Gastroesophageal sphincter (tissue), 4 donors: ENCODE measurements around the gene CCL13. TPM values are rescaled to one million over a fixed set of nuclear protein-coding genes. Genes with fewer than 3 reads are reported as not detected.
A peak's percentile ranks its signal among the peaks of the same experiment; 100 is the strongest.

Source experiments
- ATAC-seq: fragments of 150-250 bp; one replicate; pipeline ENCODE4 v1.9.1; 2016; ENCODE audit warnings: mild to moderate bottlenecking, moderate library complexity
- H3K27ac ChIP-seq, 4 donors: fragments of 200-600 bp; sonication (generic) in 3 of 4; 1 replicate in 3 of 4; 2 replicates in 1 of 4; pipeline ENCODE4 v1.5.1; 2016 to 2019
- H3K27me3 ChIP-seq: fragments of 200-600 bp; sonication (generic); one replicate; pipeline ENCODE4 v1.5.1; 2019
- H3K36me3 ChIP-seq, 2 donors: fragments of 200-600 bp; sonication (generic); one replicate each; pipeline ENCODE4 v1.5.1; 2019; ENCODE audit warnings: control low read depth in 1 of 2
- H3K4me1 ChIP-seq, 3 donors: fragments of 200-600 bp; sonication (generic); 1 replicate in 2 of 3; 2 replicates in 1 of 3; pipeline ENCODE4 v1.5.1; 2016 to 2019; ENCODE audit warnings: control low read depth in 2 of 3
- H3K4me3 ChIP-seq, 2 donors: fragments of 200-600 bp; sonication (generic); one replicate each; pipeline ENCODE4 v1.5.1; 2019; ENCODE audit warnings: mild to moderate bottlenecking in 1 of 2, moderate library complexity in 1 of 2
- H3K9me3 ChIP-seq, 3 donors: fragments of 200-600 bp; sonication (generic); one replicate each; pipeline ENCODE4 v1.5.1; 2017 to 2019; ENCODE audit warnings: control low read depth in 2 of 3
- CTCF ChIP-seq, 4 experiments: fragments of 200-600 bp in 2 of 4; fragments of 450-650 bp in 2 of 4; sonication (generic) in 1 of 4; IDR thresholded peaks; one replicate each; pipeline ENCODE4 v1.5.1; 2017 to 2019; ENCODE audit warnings: antibody characterized with exemption in 4 of 4, mild to moderate bottlenecking in 2 of 4, moderate library complexity in 2 of 4
- EP300 ChIP-seq: sonication (generic); formaldehyde crosslinking; IDR thresholded peaks from one replicate; pipeline ENCODE4 v1.6.1; 2017; ENCODE audit warnings: antibody characterized with exemption, mild to moderate bottlenecking
- POLR2A ChIP-seq, 2 donors: fragments of 450-650 bp; IDR thresholded peaks; one replicate each; pipeline ENCODE4 v1.6.1; 2017; ENCODE audit warnings: antibody characterized with exemption in 2 of 2, mild to moderate bottlenecking in 2 of 2, moderate library complexity in 1 of 2
- POLR2AphosphoS5 ChIP-seq: sonication (generic); formaldehyde crosslinking; IDR thresholded peaks from one replicate; pipeline ENCODE4 v1.6.1; 2017; ENCODE audit warnings: antibody characterized with exemption
- WGBS, 2 donors: methylation state at CpG; one replicate each; pipeline ENCODE4 v1.1.5; 2018; ENCODE audit warnings: low coverage in 1 of 2; 5-methylcytosine and 5-hydroxymethylcytosine counted together
- total RNA-seq, 4 donors: library from RNA; depleted of rRNA; stranded (reverse); fragments of >200 nt; gene quantifications; one replicate each; pipeline ENCODE4 v1.1.0, GENCODE V29; 2016

The CCL13 gene
- total RNA-seq, 4 donors from 2014 or later = 1.7 to 4.3 (median 2.3) TPM; not detected in 1

- Histone ChIP-seq H3K27ac (no peak overlapping the region), H3K4me1 (no peaks in the 10 kb centered on the region), H3K9me3 (no peaks in the 10 kb centered on the region), H3K27me3 (peaks cover 19% of the 10 kb centered on the region), H3K4me3 (no peak overlapping the region), H3K36me3 (no peaks in the 10 kb centered on the region)
- WGBS, 2 donors = 77 to 93% methylated on average over 3 to 5 of the region's 5 CpGs
- TF ChIP-seq POLR2AphosphoS5 (no peak), POLR2A (IDR thresholded peaks at IDR 0.05) (no peak), CTCF (IDR thresholded peaks at IDR 0.05) (no peak), EP300 (no peak)
- no peak for ATAC-seq
Observed at GRCh38 chr17:34386343-34386696, 30.0 kb downstream of the CCL13 start.

- Histone ChIP-seq H3K27me3 (peaks cover 19% of the 10 kb centered on the region), H3K4me1 (no peaks in the 10 kb centered on the region), H3K27ac (no peak overlapping the region), H3K9me3 (no peaks in the 10 kb centered on the region), H3K36me3 (no peaks in the 10 kb centered on the region), H3K4me3 (no peak overlapping the region)
- WGBS, 2 donors = 50 to 54% methylated on average over 1 to 5 of the region's 5 CpGs
- TF ChIP-seq POLR2A (IDR thresholded peaks at IDR 0.05) = no peak
- TF ChIP-seq CTCF (IDR thresholded peaks at IDR 0.05) = no peak
- TF ChIP-seq POLR2AphosphoS5 = no peak
- ATAC-seq = peak; percentile 34
Observed at GRCh38 chr17:34386697-34387550, 30.6 kb downstream of the CCL13 start.

- Histone ChIP-seq H3K4me1 (no peaks in the 10 kb centered on the region), H3K27me3 (peaks cover 19% of the 10 kb centered on the region), H3K9me3 (no peaks in the 10 kb centered on the region), H3K36me3 (no peaks in the 10 kb centered on the region), H3K27ac (no peak overlapping the region), H3K4me3 (no peak overlapping the region)
- ATAC-seq = no peak
- WGBS, 2 donors = 31% methylated on average over 2 of the region's 5 CpGs; no CpG with 5 or more reads in 1 of the 2 donors
- TF ChIP-seq POLR2A (IDR thresholded peaks at IDR 0.05) (no peak), POLR2AphosphoS5 (no peak), EP300 (no peak), CTCF (IDR thresholded peaks at IDR 0.05) (no peak)
Observed at GRCh38 chr17:34387566-34387965, 31.3 kb downstream of the CCL13 start.

GRCh38 chr17:34389126-34389750 lies 33.0 kb downstream of the CCL13 start:
- Histone ChIP-seq H3K9me3 (no peaks in the 10 kb centered on the region), H3K4me3 (no peak overlapping the region), H3K4me1 (no peaks in the 10 kb centered on the region), H3K27ac (no peak overlapping the region), H3K27me3 (peaks cover 19% of the 10 kb centered on the region), H3K36me3 (no peaks in the 10 kb centered on the region)
- ATAC-seq = no peak
- TF ChIP-seq POLR2AphosphoS5 (no peak), CTCF (IDR thresholded peaks at IDR 0.05) (no peak), POLR2A (IDR thresholded peaks at IDR 0.05) (no peak), EP300 (no peak)
- WGBS, 2 donors = 52 to 85% methylated on average over 3 to 4 of the region's 6 CpGs

GRCh38 chr17:34390649-34391048 lies 34.4 kb downstream of the CCL13 start:
- no peak for ATAC-seq
- no peaks in the 10 kb centered on the region for H3K9me3 ChIP-seq
- H3K27me3 ChIP-seq = peaks cover 15% of the 10 kb centered on the region
- H3K27ac ChIP-seq = no peak overlapping the region
- no peak overlapping the region for H3K4me3 ChIP-seq
- no peaks in the 10 kb centered on the region for H3K36me3 ChIP-seq
- TF ChIP-seq POLR2A (IDR thresholded peaks at IDR 0.05) = no peak
- no peak for TF ChIP-seq CTCF (IDR thresholded peaks at IDR 0.05)
- H3K4me1 ChIP-seq = no peaks in the 10 kb centered on the region
- WGBS, 2 donors = 71 to 73% methylated on average over 2 to 4 of the region's 4 CpGs
